GM18517 (cell line): ENCODE data around the gene REEP2.

ENCODE experiments used
- ATAC-seq: cut with Tn5 transposase; IDR thresholded peaks from one replicate; pipeline ENCODE4 v1.9.1; 2021; ENCODE audit warnings: mild to moderate bottlenecking, moderate library complexity; ENCODE audit not compliant: unreplicated experiment

REEP2 gene

DNA sequence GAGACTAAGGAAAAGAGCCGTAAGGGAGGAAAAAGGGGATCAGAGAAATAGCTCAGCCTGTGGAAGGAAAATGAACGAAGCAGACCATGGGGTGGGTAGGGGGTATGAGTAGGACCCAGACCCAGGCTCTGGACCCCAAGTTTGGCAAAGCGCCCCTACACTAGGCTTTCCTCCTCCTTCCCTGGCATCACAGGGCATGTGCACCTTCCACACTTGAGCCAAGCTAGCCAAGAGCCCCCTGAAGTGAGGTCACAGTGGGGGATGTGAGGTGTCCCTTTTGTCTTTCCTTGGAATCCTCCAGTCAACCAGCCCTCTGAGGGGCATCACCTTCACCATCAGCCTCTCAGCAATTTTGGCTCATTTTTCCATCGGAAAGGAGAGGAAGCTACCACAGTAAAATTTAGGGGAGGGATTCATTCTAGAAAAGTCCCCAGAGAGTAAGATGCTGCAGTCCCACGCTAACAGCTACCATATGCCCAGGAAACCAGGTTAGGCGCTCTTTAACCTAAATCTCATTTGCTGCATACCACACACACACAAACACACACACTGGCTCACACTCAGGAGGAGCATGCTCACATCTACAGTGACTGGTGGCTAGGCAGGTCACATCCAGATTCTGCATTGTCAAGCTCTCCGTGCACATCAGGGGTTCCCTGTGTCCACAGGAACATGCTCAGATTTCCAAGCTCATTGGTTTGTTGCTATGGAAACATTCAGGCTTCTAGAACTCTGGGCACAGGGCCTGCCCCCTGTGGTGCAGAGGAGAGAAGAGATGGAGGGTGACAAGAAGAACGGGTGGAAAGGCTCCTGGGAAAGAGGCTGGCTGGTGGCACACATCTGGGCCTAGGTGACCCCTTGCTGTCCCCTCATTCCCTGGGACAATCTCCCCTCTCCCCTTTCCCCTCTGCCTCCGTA is 9.9 kb downstream of the REEP2 start:
- ATAC-seq = no peak

GRCh38 chr5:138449501-138450239 is 10.8 kb downstream of the REEP2 start:
- peak; percentile 55 for ATAC-seq

GRCh38 chr5:138450971-138451370 is 12.1 kb downstream of the REEP2 start:
- ATAC-seq = no peak

- no peak for ATAC-seq
These were observed 13.9 kb downstream of the REEP2 start for GRCh38 chr5:138452720-138453119.

GRCh38 chr5:138453590-138453989 is 14.7 kb downstream of the REEP2 start:
- ATAC-seq = no peak

GRCh38 chr5:138454121-138454520 is 15.3 kb downstream of the REEP2 start:
- ATAC-seq = no peak

- ATAC-seq = no peak
These were observed 16.5 kb downstream of the REEP2 start for GRCh38 chr5:138455232-138455930.

- ATAC-seq = no peak
These were observed 18.8 kb downstream of the REEP2 start for GRCh38 chr5:138457531-138458275.

- no peak for ATAC-seq
These were observed 19.5 kb downstream of the REEP2 start for GRCh38 chr5:138458384-138458783.

- ATAC-seq = no peak
These were observed 20.0 kb downstream of the REEP2 start for GRCh38 chr5:138458856-138459255.

GRCh38 chr5:138459311-138459933 is 20.6 kb downstream of the REEP2 start:
- ATAC-seq = no peak

DNA sequence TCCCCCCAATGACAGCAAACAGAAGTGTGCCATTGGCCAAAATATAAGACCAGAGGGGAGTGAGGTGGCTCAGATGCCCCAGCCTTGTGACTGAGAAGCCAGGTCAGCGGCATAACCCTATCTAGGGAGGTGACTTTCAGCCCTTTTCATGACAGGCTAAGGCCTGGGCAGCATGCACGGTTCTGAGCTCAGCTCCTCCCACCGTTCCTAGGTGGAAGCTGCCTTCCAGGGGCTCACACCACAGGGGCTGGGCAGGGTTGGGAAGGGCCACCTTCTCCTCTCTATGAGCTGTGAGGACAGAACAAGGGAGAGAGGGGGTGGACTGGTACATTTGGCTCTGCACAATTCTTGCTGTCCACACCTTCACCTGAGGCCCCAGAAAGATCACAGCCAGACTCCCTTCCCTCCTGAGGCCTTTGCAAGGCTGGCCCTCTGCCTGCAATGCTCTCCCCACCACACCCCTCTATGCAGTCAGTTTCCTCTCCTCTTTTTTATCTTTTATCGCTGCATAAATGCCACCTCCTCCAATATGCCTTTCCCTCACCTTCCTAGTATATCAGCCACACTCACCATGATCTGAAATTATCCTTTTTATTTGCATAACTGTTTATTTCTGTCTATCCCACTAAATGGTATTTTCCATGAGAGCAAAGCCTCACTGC is 21.3 kb downstream of the REEP2 start:
- ATAC-seq = no peak

GRCh38 chr5:138461343-138462125 is 22.7 kb downstream of the REEP2 start:
- ATAC-seq = no peak

GRCh38 chr5:138463419-138464007 is 24.7 kb downstream of the REEP2 start:
- ATAC-seq = no peak

DNA sequence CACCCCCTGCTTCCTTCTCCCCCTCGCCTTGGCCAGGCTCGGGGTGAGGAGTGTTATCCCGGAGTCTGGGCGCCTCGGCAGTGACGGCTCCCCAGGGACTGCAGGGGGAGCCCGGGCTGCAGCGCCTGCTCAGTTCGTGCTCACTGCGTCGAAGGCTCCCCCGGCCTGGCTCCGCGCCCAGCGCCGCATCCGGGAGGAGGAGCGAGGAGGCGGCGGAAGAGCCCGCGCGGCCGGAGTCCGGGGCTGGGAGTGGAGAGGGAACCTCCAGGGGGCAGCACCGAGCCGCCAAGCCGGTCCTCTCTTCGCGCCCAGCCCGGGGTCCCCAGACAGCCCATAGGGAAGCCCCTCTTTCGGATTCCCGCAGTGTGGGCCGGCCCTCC is 25.1 kb downstream of the REEP2 start:
- peak; percentile 37 for ATAC-seq

GRCh38 chr5:138464388-138465260 is 25.8 kb downstream of the REEP2 start:
- peak; percentile 84 for ATAC-seq

DNA sequence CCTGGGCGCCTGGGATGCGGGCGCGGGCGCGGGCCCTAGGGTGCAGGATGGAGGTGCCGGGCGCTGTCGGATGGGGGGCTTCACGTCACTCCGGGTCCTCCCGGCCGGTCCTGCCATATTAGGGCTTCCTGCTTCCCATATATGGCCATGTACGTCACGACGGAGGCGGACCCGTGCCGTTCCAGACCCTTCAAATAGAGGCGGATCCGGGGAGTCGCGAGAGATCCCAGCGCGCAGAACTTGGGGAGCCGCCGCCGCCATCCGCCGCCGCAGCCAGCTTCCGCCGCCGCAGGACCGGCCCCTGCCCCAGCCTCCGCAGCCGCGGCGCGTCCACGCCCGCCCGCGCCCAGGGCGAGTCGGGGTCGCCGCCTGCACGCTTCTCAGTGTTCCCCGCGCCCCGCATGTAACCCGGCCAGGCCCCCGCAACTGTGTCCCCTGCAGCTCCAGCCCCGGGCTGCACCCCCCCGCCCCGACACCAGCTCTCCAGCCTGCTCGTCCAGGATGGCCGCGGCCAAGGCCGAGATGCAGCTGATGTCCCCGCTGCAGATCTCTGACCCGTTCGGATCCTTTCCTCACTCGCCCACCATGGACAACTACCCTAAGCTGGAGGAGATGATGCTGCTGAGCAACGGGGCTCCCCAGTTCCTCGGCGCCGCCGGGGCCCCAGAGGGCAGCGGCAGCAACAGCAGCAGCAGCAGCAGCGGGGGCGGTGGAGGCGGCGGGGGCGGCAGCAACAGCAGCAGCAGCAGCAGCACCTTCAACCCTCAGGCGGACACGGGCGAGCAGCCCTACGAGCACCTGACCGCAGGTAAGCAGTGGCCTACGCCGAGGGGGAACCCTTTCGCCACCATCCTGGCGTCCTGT is 26.6 kb downstream of the REEP2 start, which contains the start of gene EGR1:
Gene EGR1, plus strand, starts transcription at position 219 of the 864 bp plus-strand sequence. Its CDS starts 283 bp downstream, at position 502.
- peak; percentile 48 for ATAC-seq
